Colonic mucosa (tissue), 4 donors: ENCODE measurements around the gene TEN1. TPM values are rescaled to one million over a fixed set of nuclear protein-coding genes. Genes with fewer than 3 reads are reported as not detected.
A peak's percentile ranks its signal among the peaks of the same experiment; 100 is the strongest.

ENCODE experiments used
- DNase-seq: peaks from one replicate; pipeline ENCODE4 v3.0.0-alpha.2; 2020
- H3K27ac ChIP-seq: fragments of 200-600 bp; one replicate; pipeline ENCODE4 v1.8.0; 2021
- H3K27me3 ChIP-seq: fragments of 200-600 bp; one replicate; pipeline ENCODE4 v1.8.0; 2021
- H3K36me3 ChIP-seq: fragments of 200-600 bp; one replicate; pipeline ENCODE4 v1.8.0; 2021
- H3K4me1 ChIP-seq: fragments of 200-600 bp; one replicate; pipeline ENCODE4 v1.8.0; 2021; ENCODE audit warnings: mild to moderate bottlenecking
- H3K4me3 ChIP-seq: fragments of 200-600 bp; one replicate; pipeline ENCODE4 v1.8.0; 2021
- H3K9ac ChIP-seq, 2 donors: one replicate each; pipeline ENCODE4 v1.7.0; 2013; ENCODE audit warnings: control low read depth in 2 of 2, low read depth in 2 of 2, low read length in 2 of 2
- H3K9me3 ChIP-seq: fragments of 200-600 bp; one replicate; pipeline ENCODE4 v1.8.0; 2021
- intact Hi-C: fragments of 100-400 bp; cut with DNase I; formaldehyde crosslinking; loops from one replicate; pipeline ENCODE4 v1.14.1; 2022
- total RNA-seq, 2 donors: library from RNA; stranded (reverse); fragmentation: NEBNext Ultra II Directional in 1 of 2; extraction: Animal tissue kit (Norgen Biotek cat#: 25700) in 1 of 2; gene quantifications; one replicate each; pipeline ENCODE4 v1.2.1, GENCODE V29; 2021
- TF ChIP-seq, protein P1 (sequence below): fragments of 200-600 bp; IDR thresholded peaks from one replicate; pipeline ENCODE4 v1.8.0; 2022; ENCODE audit warnings: antibody characterized with exemption, mild to moderate bottlenecking
- donor health status: healthy.
- donor health status: DM: no; HTN: no; CAD: no.
- donor health status: DM: no; HTN: no; CAD: no.

TEN1 gene
- total RNA-seq, 2 donors from 2014 or later = 15.9 to 18.6 TPM

DNA sequence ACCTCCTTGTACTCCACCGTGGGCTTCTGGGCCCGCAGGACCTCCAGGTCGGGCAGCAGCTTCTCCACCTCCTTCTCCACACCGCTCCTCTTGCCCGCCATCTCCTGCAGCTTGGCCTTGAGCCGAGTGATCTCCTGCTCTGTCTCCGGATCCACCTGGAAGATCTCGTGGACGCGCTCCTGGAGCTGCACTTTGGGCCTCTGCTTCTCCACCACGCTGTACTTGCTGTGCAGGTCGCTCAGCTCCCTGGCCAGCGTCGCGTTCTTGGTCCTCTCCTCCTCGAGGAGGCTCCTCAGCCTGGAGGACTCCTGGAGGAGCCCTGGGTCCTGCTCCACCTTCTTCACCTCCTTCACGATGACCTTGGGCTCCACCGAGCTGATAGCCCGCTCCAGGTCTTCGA, 30.4 kb downstream of the TEN1 start:
- Histone ChIP-seq H3K36me3 (no peaks in the 10 kb centered on the region), H3K27ac (no peak overlapping the region), H3K27me3 (no peaks in the 10 kb centered on the region), H3K9me3 (no peaks in the 10 kb centered on the region), H3K9ac (no peak overlapping the region), H3K4me3 (no peak overlapping the region), H3K4me1 (no peaks in the 10 kb centered on the region)
- TF ChIP-seq, protein P1, sequence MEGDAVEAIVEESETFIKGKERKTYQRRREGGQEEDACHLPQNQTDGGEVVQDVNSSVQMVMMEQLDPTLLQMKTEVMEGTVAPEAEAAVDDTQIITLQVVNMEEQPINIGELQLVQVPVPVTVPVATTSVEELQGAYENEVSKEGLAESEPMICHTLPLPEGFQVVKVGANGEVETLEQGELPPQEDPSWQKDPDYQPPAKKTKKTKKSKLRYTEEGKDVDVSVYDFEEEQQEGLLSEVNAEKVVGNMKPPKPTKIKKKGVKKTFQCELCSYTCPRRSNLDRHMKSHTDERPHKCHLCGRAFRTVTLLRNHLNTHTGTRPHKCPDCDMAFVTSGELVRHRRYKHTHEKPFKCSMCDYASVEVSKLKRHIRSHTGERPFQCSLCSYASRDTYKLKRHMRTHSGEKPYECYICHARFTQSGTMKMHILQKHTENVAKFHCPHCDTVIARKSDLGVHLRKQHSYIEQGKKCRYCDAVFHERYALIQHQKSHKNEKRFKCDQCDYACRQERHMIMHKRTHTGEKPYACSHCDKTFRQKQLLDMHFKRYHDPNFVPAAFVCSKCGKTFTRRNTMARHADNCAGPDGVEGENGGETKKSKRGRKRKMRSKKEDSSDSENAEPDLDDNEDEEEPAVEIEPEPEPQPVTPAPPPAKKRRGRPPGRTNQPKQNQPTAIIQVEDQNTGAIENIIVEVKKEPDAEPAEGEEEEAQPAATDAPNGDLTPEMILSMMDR = no peak
- DNase-seq = no peak
- intact Hi-C loops = no loop called here

DNA sequence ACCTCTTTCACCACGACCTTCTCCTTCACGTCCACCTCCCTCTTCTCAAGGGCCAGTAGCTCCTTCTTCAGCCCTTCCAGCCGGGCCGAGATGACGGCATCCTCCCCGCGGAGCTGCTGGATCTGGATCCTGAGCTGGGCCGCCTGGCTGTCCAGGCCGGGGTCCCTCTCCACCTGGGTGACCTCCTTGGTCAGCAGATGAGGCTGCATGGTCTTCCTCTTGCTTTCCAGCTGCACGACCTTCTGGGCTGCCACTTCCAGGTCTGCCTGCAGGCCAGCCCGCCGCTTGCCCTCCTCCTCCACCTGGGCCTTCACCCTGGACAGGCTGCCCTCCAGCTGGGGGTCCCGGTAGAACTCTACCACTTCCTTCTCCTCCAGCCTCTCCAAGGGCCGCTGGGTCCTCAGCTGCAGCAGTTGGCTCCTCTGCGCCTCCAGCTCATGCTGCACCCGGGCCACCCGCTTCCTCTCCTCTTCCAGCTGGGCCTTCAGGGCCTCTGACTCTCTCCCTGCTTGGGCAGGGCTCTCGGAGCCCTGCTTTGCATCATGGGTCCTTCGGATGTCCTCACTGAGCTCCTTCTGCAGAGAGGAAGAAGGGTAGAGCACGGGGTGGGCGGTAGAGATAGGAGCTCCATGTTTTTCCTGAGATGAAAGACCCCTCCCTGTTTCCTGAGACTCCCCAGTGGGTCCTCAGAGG, 31.1 kb downstream of the TEN1 start:
- Histone ChIP-seq H3K9ac (no peak overlapping the region), H3K9me3 (no peaks in the 10 kb centered on the region), H3K4me1 (no peaks in the 10 kb centered on the region), H3K27ac (no peak overlapping the region), H3K27me3 (no peaks in the 10 kb centered on the region), H3K36me3 (no peaks in the 10 kb centered on the region), H3K4me3 (no peak overlapping the region)
- TF ChIP-seq, protein P1 = no peak
- intact Hi-C loops = loop anchor here (10.0 kb wide), 2 partner anchors 65 to 285 kb away; partner anchors contain the start of genes GALR2, SRP68 and ZACN
- no peak for DNase-seq

DNA sequence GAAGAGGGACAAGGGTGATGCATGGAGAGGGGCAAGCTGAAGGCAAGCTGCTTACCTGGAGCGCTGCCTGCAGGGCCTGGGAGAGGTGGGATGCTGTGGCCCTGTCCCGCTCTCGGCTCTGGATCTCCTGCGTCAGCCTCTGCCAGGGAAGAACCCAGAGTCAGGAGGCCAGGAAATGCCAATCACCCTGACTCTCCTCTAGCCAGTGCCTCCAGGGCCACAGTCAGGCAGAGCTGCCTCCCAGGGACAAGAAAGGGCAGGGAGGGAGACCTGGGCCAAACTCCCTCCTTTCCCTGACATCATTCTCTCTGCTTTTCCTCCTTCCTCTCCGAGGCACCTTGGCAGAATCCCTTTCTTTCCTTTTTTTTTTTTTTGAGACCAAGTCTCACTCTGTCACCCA, 32.9 kb downstream of the TEN1 start:
- H3K9me3 ChIP-seq = no peaks in the 10 kb centered on the region
- H3K36me3 ChIP-seq = no peaks in the 10 kb centered on the region
- intact Hi-C loops = loop anchor here (10.0 kb wide), 2 partner anchors 63 to 283 kb away; partner anchors contain the start of genes GALR2, SRP68 and ZACN
- no peak overlapping the region for H3K27ac ChIP-seq
- no peak overlapping the region for H3K4me3 ChIP-seq
- no peaks in the 10 kb centered on the region for H3K4me1 ChIP-seq
- no peaks in the 10 kb centered on the region for H3K27me3 ChIP-seq
- DNase-seq = no peak
- TF ChIP-seq, protein P1 = no peak
- H3K9ac ChIP-seq = no peak overlapping the region

DNA sequence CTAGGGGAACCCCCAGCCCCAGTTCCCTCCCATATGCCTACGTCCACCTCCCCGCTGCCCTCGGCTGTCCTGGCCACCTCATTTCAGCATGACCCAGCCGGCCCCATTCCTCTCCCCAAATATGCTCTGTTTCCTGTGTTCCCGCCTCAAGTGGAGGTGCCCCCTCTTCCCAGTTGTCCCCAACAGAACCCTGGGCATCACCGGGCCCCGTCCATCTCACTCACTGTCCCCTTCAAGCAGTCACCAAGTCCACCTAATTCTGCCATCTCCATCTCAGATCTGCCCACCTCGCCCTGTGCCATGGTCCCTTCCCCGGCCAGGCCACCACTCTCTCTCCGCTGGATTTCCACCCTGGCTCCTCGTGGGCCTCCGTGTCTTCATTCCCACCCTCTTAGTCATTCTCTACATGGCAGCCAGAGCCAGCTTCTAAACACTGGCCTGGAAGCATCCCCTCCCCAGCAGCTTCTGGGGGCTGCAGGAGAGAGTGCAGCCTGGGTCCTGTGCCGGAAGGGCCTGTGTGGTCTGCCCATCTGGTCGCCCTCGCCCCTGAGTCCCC, 34.4 kb downstream of the TEN1 start:
- Histone ChIP-seq H3K27me3 (no peaks in the 10 kb centered on the region), H3K4me3 (no peak overlapping the region), H3K4me1 (no peaks in the 10 kb centered on the region), H3K9ac (no peak overlapping the region), H3K9me3 (no peaks in the 10 kb centered on the region), H3K27ac (no peak overlapping the region), H3K36me3 (no peaks in the 10 kb centered on the region)
- DNase-seq = no peak
- intact Hi-C loops = loop anchor here (10.0 kb wide), 2 partner anchors 61 to 281 kb away; partner anchors contain the start of genes GALR2, SRP68 and ZACN
- TF ChIP-seq, protein P1 = no peak

DNA sequence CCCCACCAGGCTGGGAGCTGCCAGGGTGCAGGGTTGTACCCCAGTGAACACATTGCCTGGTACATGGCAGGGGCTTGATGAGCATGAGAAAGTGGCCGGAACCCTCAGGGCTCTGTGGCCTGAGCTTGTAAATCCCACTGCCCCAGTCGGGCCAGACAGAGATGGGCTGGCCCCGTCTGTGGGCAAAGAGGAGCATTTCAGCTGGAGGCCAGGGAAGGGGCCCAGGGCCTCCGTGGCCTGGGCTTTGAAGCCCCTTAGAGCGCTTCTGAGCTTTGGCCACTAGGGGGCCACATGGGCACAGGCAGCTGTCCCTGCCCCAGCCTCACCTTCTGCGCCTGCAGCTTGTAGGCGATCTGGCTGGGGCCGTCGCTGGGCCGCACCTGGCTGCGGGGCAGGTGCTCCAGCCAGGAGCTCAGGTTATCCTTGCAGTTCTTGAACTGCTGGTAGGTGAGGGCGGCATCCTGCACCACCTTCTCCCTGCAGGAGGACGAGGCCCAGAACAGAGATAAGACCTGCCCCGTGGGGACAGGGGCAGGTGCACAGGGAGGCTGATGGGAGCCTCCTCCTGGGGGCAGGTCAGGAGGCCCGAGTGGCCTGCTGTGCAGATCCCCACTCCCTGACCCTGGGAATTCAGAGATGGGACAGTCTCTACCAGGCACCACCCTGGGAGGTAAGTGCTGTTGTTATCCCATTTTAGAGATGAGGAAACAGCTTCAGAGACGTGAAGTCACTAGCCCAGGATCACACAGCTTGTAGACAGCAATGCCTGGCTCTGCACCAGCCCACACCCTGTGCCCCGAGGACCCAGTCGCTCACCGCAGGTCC, 35.3 kb downstream of the TEN1 start:
- H3K4me1 ChIP-seq = no peaks in the 10 kb centered on the region
- intact Hi-C loops = loop anchor here (10.0 kb wide), 2 partner anchors 60 to 280 kb away; partner anchors contain the start of genes GALR2, SRP68 and ZACN
- TF ChIP-seq, protein P1 = peak; percentile 98
- peak; percentile 71 for DNase-seq
- no peaks in the 10 kb centered on the region for H3K9me3 ChIP-seq
- H3K27ac ChIP-seq = no peak overlapping the region
- H3K4me3 ChIP-seq = no peak overlapping the region
- no peaks in the 10 kb centered on the region for H3K36me3 ChIP-seq
- no peaks in the 10 kb centered on the region for H3K27me3 ChIP-seq
- no peak overlapping the region for H3K9ac ChIP-seq
